Measurements from ENCODE around the gene DNAJC7. TPM values are rescaled to one million over a fixed set of nuclear protein-coding genes. Genes with fewer than 3 reads are reported as not detected.
"Not testable (repeated sequence)": the region's sequence is repeated elsewhere in the genome, so short reads cannot be mapped to it uniquely, and the experiment has no call there.

The DNAJC7 gene
- total RNA-seq, 1 experiment from 2014 or later: 56.1 TPM

GRCh38 chr17:41942626-41943373 lies 74.4 kb downstream of the DNAJC7 start:
- no peak overlapping the region for H3K27ac ChIP-seq (ENCODE audit: low read length)
- no peaks in the 10 kb centered on the region for H3K4me1 ChIP-seq (ENCODE audit: low read length)
- no peak overlapping the region for H3K9ac ChIP-seq (ENCODE audit: low read length)
- no peak overlapping the region for H3K4me3 ChIP-seq (ENCODE audit: low read length)
- no peak overlapping the region for H3K4me2 ChIP-seq (ENCODE audit: low read depth, low read length, poor library complexity, severe bottlenecking)
- no peaks in the 10 kb centered on the region for H3K9me2 ChIP-seq (replicated peaks; ENCODE audit: insufficient read depth, low read length)
- no peak overlapping the region for H2AFZ ChIP-seq (ENCODE audit: low read length)
- peak; percentile 30 for DNase-seq
- no peaks in the 10 kb centered on the region for H3K36me3 ChIP-seq (ENCODE audit: insufficient read depth, low read length)
- H4K20me1 ChIP-seq (ENCODE audit: insufficient read depth, low read depth, low read length): no peaks in the 10 kb centered on the region
- no peaks in the 10 kb centered on the region for H3K27me3 ChIP-seq (ENCODE audit: low read length)
- H3K9me3 ChIP-seq (ENCODE audit: low read length): no peaks in the 10 kb centered on the region
- H3K79me2 ChIP-seq (ENCODE audit: low read length): no peaks in the 10 kb centered on the region

- no peaks in the 10 kb centered on the region for H3K9me2 ChIP-seq (replicated peaks; ENCODE audit: insufficient read depth, low read length)
- no peaks in the 10 kb centered on the region for H3K27me3 ChIP-seq (ENCODE audit: low read length)
- DNase-seq: no peak
- H3K27ac ChIP-seq (ENCODE audit: low read length): no peak overlapping the region
- H3K79me2 ChIP-seq (ENCODE audit: low read length): no peaks in the 10 kb centered on the region
- H3K4me1 ChIP-seq (ENCODE audit: low read length): no peaks in the 10 kb centered on the region
- H4K20me1 ChIP-seq (ENCODE audit: insufficient read depth, low read depth, low read length): no peaks in the 10 kb centered on the region
- no peaks in the 10 kb centered on the region for H3K36me3 ChIP-seq (ENCODE audit: insufficient read depth, low read length)
- H3K9me3 ChIP-seq (ENCODE audit: low read length): no peaks in the 10 kb centered on the region
- no peak overlapping the region for H3K9ac ChIP-seq (ENCODE audit: low read length)
- no peak overlapping the region for H3K4me3 ChIP-seq (ENCODE audit: low read length)
- no peak overlapping the region for H3K4me2 ChIP-seq (ENCODE audit: low read depth, low read length, poor library complexity, severe bottlenecking)
- no peak overlapping the region for H2AFZ ChIP-seq (ENCODE audit: low read length)
Measured at GRCh38 chr17:41941168-41941567, 76.1 kb downstream of the DNAJC7 start.

- Histone ChIP-seq H3K4me1 (ENCODE audit: low read length) (no peaks in the 10 kb centered on the region), H3K4me3 (ENCODE audit: low read length) (no peak overlapping the region), H3K27ac (ENCODE audit: low read length) (no peak overlapping the region), H3K79me2 (ENCODE audit: low read length) (no peaks in the 10 kb centered on the region), H3K27me3 (ENCODE audit: low read length) (no peaks in the 10 kb centered on the region), H3K9ac (ENCODE audit: low read length) (no peak overlapping the region), H3K36me3 (ENCODE audit: insufficient read depth, low read length) (no peaks in the 10 kb centered on the region), H4K20me1 (ENCODE audit: insufficient read depth, low read depth, low read length) (no peaks in the 10 kb centered on the region), H3K4me2 (ENCODE audit: low read depth, low read length, poor library complexity, severe bottlenecking) (no peak overlapping the region), H3K9me2 (replicated peaks; ENCODE audit: insufficient read depth, low read length) (no peaks in the 10 kb centered on the region), H3K9me3 (ENCODE audit: low read length) (no peaks in the 10 kb centered on the region), H2AFZ (ENCODE audit: low read length) (no peak overlapping the region)
- DNase-seq: no peak
Measured at GRCh38 chr17:41939693-41940090, 77.5 kb downstream of the DNAJC7 start.

GRCh38 chr17:41939044-41939692 lies 78.1 kb downstream of the DNAJC7 start:
- no peak for DNase-seq
- no peaks in the 10 kb centered on the region for H3K9me2 ChIP-seq (replicated peaks; ENCODE audit: insufficient read depth, low read length)
- H3K79me2 ChIP-seq (ENCODE audit: low read length): no peaks in the 10 kb centered on the region
- no peaks in the 10 kb centered on the region for H3K4me1 ChIP-seq (ENCODE audit: low read length)
- no peak overlapping the region for H3K4me2 ChIP-seq (ENCODE audit: low read depth, low read length, poor library complexity, severe bottlenecking)
- H3K36me3 ChIP-seq (ENCODE audit: insufficient read depth, low read length): no peaks in the 10 kb centered on the region
- H3K27me3 ChIP-seq (ENCODE audit: low read length): no peaks in the 10 kb centered on the region
- H3K9me3 ChIP-seq (ENCODE audit: low read length): no peaks in the 10 kb centered on the region
- H2AFZ ChIP-seq (ENCODE audit: low read length): no peak overlapping the region
- H4K20me1 ChIP-seq (ENCODE audit: insufficient read depth, low read depth, low read length): no peaks in the 10 kb centered on the region
- no peak overlapping the region for H3K27ac ChIP-seq (ENCODE audit: low read length)
- no peak overlapping the region for H3K4me3 ChIP-seq (ENCODE audit: low read length)
- no peak overlapping the region for H3K9ac ChIP-seq (ENCODE audit: low read length)

- no peaks in the 10 kb centered on the region for H3K27me3 ChIP-seq (ENCODE audit: low read length)
- H3K4me3 ChIP-seq (ENCODE audit: low read length): no peak overlapping the region
- no peak overlapping the region for H2AFZ ChIP-seq (ENCODE audit: low read length)
- no peak overlapping the region for H3K27ac ChIP-seq (ENCODE audit: low read length)
- H3K9me2 ChIP-seq (replicated peaks; ENCODE audit: insufficient read depth, low read length): no peaks in the 10 kb centered on the region
- no peaks in the 10 kb centered on the region for H3K36me3 ChIP-seq (ENCODE audit: insufficient read depth, low read length)
- no peaks in the 10 kb centered on the region for H3K4me1 ChIP-seq (ENCODE audit: low read length)
- no peaks in the 10 kb centered on the region for H3K9me3 ChIP-seq (ENCODE audit: low read length)
- H4K20me1 ChIP-seq (ENCODE audit: insufficient read depth, low read depth, low read length): no peaks in the 10 kb centered on the region
- no peak for DNase-seq
- H3K9ac ChIP-seq (ENCODE audit: low read length): no peak overlapping the region
- H3K4me2 ChIP-seq (ENCODE audit: low read depth, low read length, poor library complexity, severe bottlenecking): no peak overlapping the region
- H3K79me2 ChIP-seq (ENCODE audit: low read length): no peaks in the 10 kb centered on the region
Measured at GRCh38 chr17:41937970-41938954, 79.0 kb downstream of the DNAJC7 start.

- Histone ChIP-seq H2AFZ (ENCODE audit: low read length) (no peak overlapping the region), H3K4me3 (ENCODE audit: low read length) (no peak overlapping the region), H3K27me3 (ENCODE audit: low read length) (no peaks in the 10 kb centered on the region), H3K36me3 (ENCODE audit: insufficient read depth, low read length) (no peaks in the 10 kb centered on the region), H4K20me1 (ENCODE audit: insufficient read depth, low read depth, low read length) (no peaks in the 10 kb centered on the region), H3K9ac (ENCODE audit: low read length) (no peak overlapping the region), H3K4me2 (ENCODE audit: low read depth, low read length, poor library complexity, severe bottlenecking) (no peak overlapping the region), H3K9me2 (replicated peaks; ENCODE audit: insufficient read depth, low read length) (no peaks in the 10 kb centered on the region), H3K9me3 (ENCODE audit: low read length) (no peaks in the 10 kb centered on the region), H3K4me1 (ENCODE audit: low read length) (peaks cover 12% of the 10 kb centered on the region), H3K27ac (ENCODE audit: low read length) (no peak overlapping the region), H3K79me2 (ENCODE audit: low read length) (no peaks in the 10 kb centered on the region)
- no peak for DNase-seq
Measured at GRCh38 chr17:41935641-41936040, 81.6 kb downstream of the DNAJC7 start.

- H3K4me2 ChIP-seq (ENCODE audit: low read depth, low read length, poor library complexity, severe bottlenecking): no peak overlapping the region
- H3K9ac ChIP-seq (ENCODE audit: low read length): no peak overlapping the region
- no peak for DNase-seq
- no peaks in the 10 kb centered on the region for H3K9me2 ChIP-seq (replicated peaks; ENCODE audit: insufficient read depth, low read length)
- H3K27me3 ChIP-seq (ENCODE audit: low read length): no peaks in the 10 kb centered on the region
- H3K36me3 ChIP-seq (ENCODE audit: insufficient read depth, low read length): no peaks in the 10 kb centered on the region
- no peaks in the 10 kb centered on the region for H4K20me1 ChIP-seq (ENCODE audit: insufficient read depth, low read depth, low read length)
- no peaks in the 10 kb centered on the region for H3K9me3 ChIP-seq (ENCODE audit: low read length)
- peaks cover 14% of the 10 kb centered on the region for H3K79me2 ChIP-seq (ENCODE audit: low read length)
- no peak overlapping the region for H3K4me3 ChIP-seq (ENCODE audit: low read length)
- no peak overlapping the region for H2AFZ ChIP-seq (ENCODE audit: low read length)
- peaks cover 23% of the 10 kb centered on the region for H3K4me1 ChIP-seq (ENCODE audit: low read length)
- H3K27ac ChIP-seq (ENCODE audit: low read length): no peak overlapping the region
Measured at GRCh38 chr17:41932816-41933389, 84.3 kb downstream of the DNAJC7 start.

GRCh38 chr17:41931715-41932114 lies 85.5 kb downstream of the DNAJC7 start:
- H3K79me2 ChIP-seq (ENCODE audit: low read length): peaks cover 14% of the 10 kb centered on the region
- H2AFZ ChIP-seq (ENCODE audit: low read length); H3K9ac ChIP-seq (ENCODE audit: low read length); DNase-seq; H4K20me1 ChIP-seq (ENCODE audit: insufficient read depth, low read depth, low read length); H3K27ac ChIP-seq (ENCODE audit: low read length); H3K9me3 ChIP-seq (ENCODE audit: low read length); H3K4me3 ChIP-seq (ENCODE audit: low read length); H3K27me3 ChIP-seq (ENCODE audit: low read length); H3K9me2 ChIP-seq (replicated peaks; ENCODE audit: insufficient read depth, low read length); H3K36me3 ChIP-seq (ENCODE audit: insufficient read depth, low read length); H3K4me2 ChIP-seq (ENCODE audit: low read depth, low read length, poor library complexity, severe bottlenecking): not testable (repeated sequence)
- peaks cover 23% of the 10 kb centered on the region for H3K4me1 ChIP-seq (ENCODE audit: low read length)
